ENCODE measurements around the gene PTBP2. TPM values are rescaled to one million over a fixed set of nuclear protein-coding genes. Genes with fewer than 3 reads are reported as not detected.

The PTBP2 gene
- 9.6 and 15.7 TPM in 2 replicates for total RNA-seq (2012; rRNA removed)

- H3K4me1 ChIP-seq (ENCODE audit: control insufficient read depth, insufficient read depth, low read length): peaks cover 16% of the 10 kb centered on the region
- peak within 1 kb of the TSS; percentile 92 for H3K9ac ChIP-seq (ENCODE audit: low read depth, low read length)
- peaks cover 4% of the 10 kb centered on the region for H3K36me3 ChIP-seq (ENCODE audit: insufficient read depth, low read length)
- H3K27me3 ChIP-seq (ENCODE audit: control insufficient read depth, insufficient read depth, low read length): no peaks in the 10 kb centered on the region
- peak within 1 kb of the TSS; percentile 84 for H3K4me2 ChIP-seq (ENCODE audit: low read length)
- H3K9me3 ChIP-seq (replicated peaks; ENCODE audit: low read length): no peaks in the 10 kb centered on the region
- H3K4me3 ChIP-seq (ENCODE audit: low read length): peak within 1 kb of the TSS; percentile 91
Observed at GRCh38 chr1:96721416-96722160, at the start of gene PTBP2. TSS of gene PTBP2 (plus strand) at chr1:96721784. CDS start at chr1:96721865, 81 bp downstream.

- H3K9ac ChIP-seq (ENCODE audit: low read depth, low read length): no peak overlapping the region
- H3K4me3 ChIP-seq (ENCODE audit: low read length): no peak overlapping the region
- H3K9me3 ChIP-seq (replicated peaks; ENCODE audit: low read length): no peaks in the 10 kb centered on the region
- no peaks in the 10 kb centered on the region for H3K36me3 ChIP-seq (ENCODE audit: insufficient read depth, low read length)
- H3K4me2 ChIP-seq (ENCODE audit: low read length): no peak overlapping the region
- H3K4me1 ChIP-seq (ENCODE audit: control insufficient read depth, insufficient read depth, low read length): no peaks in the 10 kb centered on the region
- peaks cover 10% of the 10 kb centered on the region for H3K27me3 ChIP-seq (ENCODE audit: control insufficient read depth, insufficient read depth, low read length)
Observed at GRCh38 chr1:96674915-96675314, 46.7 kb upstream of the PTBP2 start.

GRCh38 chr1:96682056-96682455 lies 39.5 kb upstream of the PTBP2 start:
- no peak overlapping the region for H3K4me3 ChIP-seq (ENCODE audit: low read length)

GRCh38 chr1:96683931-96684330 lies 37.7 kb upstream of the PTBP2 start:
- Histone ChIP-seq H3K4me1 (ENCODE audit: control insufficient read depth, insufficient read depth, low read length) (no peaks in the 10 kb centered on the region), H3K4me3 (ENCODE audit: low read length) (no peak overlapping the region), H3K9ac (ENCODE audit: low read depth, low read length) (no peak overlapping the region), H3K4me2 (ENCODE audit: low read length) (no peak overlapping the region), H3K27me3 (ENCODE audit: control insufficient read depth, insufficient read depth, low read length) (no peaks in the 10 kb centered on the region), H3K36me3 (ENCODE audit: insufficient read depth, low read length) (no peaks in the 10 kb centered on the region), H3K9me3 (replicated peaks; ENCODE audit: low read length) (no peaks in the 10 kb centered on the region)

More at GRCh38 chr1:96682056-96682455, 39.5 kb upstream of the PTBP2 start:
- Histone ChIP-seq H3K36me3 (ENCODE audit: insufficient read depth, low read length) (no peaks in the 10 kb centered on the region), H3K9ac (ENCODE audit: low read depth, low read length) (no peak overlapping the region), H3K9me3 (replicated peaks; ENCODE audit: low read length) (no peaks in the 10 kb centered on the region), H3K27me3 (ENCODE audit: control insufficient read depth, insufficient read depth, low read length) (peaks cover 3% of the 10 kb centered on the region), H3K4me1 (ENCODE audit: control insufficient read depth, insufficient read depth, low read length) (no peaks in the 10 kb centered on the region), H3K4me2 (ENCODE audit: low read length) (no peak overlapping the region)

DNA sequence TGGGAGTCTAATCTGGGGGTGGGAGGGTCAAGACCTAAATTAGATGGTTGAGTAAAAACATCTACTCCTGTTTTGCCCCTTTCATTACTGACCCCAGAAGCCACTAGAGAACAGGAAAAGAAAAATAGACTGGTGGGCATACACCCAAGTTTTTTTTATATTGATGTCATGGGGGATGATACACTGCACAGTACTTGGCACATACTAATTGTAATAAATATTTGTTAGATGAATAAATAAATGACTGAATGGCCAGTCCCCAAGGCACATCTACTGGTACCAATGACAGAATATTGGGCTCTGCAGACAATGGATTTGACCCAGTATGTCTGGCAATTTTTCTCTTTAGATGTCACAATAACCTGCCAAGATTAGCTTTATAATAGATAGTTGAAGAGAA lies 36.8 kb upstream of the PTBP2 start:
- Histone ChIP-seq H3K4me2 (ENCODE audit: low read length) (no peak overlapping the region), H3K9ac (ENCODE audit: low read depth, low read length) (no peak overlapping the region), H3K9me3 (replicated peaks; ENCODE audit: low read length) (no peaks in the 10 kb centered on the region), H3K4me3 (ENCODE audit: low read length) (no peak overlapping the region), H3K27me3 (ENCODE audit: control insufficient read depth, insufficient read depth, low read length) (no peaks in the 10 kb centered on the region), H3K36me3 (ENCODE audit: insufficient read depth, low read length) (no peaks in the 10 kb centered on the region), H3K4me1 (ENCODE audit: control insufficient read depth, insufficient read depth, low read length) (no peaks in the 10 kb centered on the region)

DNA sequence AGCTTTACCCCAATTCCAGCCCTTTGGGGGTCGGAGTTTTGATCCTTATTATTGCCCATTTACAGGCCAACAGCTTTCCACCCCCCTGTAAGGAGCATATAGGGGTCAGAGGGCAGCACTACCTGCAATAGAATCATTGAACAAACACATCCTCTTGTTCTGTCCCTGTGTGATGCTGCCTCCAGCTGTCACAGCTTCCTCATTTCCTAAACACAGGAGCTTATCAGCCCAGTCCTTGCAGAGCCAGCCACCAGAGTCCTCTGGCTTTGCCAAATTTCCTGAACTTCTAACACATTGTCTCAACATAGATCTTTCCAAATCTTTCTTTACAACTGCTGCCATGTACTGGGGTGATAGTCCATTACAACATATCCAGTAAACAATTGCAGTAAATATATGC lies 32.8 kb upstream of the PTBP2 start:
- no peaks in the 10 kb centered on the region for H3K36me3 ChIP-seq (ENCODE audit: insufficient read depth, low read length)
- no peak overlapping the region for H3K9ac ChIP-seq (ENCODE audit: low read depth, low read length)
- H3K4me3 ChIP-seq (ENCODE audit: low read length): no peak overlapping the region
- no peaks in the 10 kb centered on the region for H3K4me1 ChIP-seq (ENCODE audit: control insufficient read depth, insufficient read depth, low read length)
- no peaks in the 10 kb centered on the region for H3K9me3 ChIP-seq (replicated peaks; ENCODE audit: low read length)
- no peak overlapping the region for H3K4me2 ChIP-seq (ENCODE audit: low read length)
- no peaks in the 10 kb centered on the region for H3K27me3 ChIP-seq (ENCODE audit: control insufficient read depth, insufficient read depth, low read length)

GRCh38 chr1:96695954-96696353 lies 25.6 kb upstream of the PTBP2 start:
- Histone ChIP-seq H3K4me3 (ENCODE audit: low read length) (no peak overlapping the region), H3K27me3 (ENCODE audit: control insufficient read depth, insufficient read depth, low read length) (no peaks in the 10 kb centered on the region), H3K4me2 (ENCODE audit: low read length) (no peak overlapping the region), H3K9me3 (replicated peaks; ENCODE audit: low read length) (no peaks in the 10 kb centered on the region), H3K9ac (ENCODE audit: low read depth, low read length) (no peak overlapping the region), H3K36me3 (ENCODE audit: insufficient read depth, low read length) (no peaks in the 10 kb centered on the region), H3K4me1 (ENCODE audit: control insufficient read depth, insufficient read depth, low read length) (no peaks in the 10 kb centered on the region)

DNA sequence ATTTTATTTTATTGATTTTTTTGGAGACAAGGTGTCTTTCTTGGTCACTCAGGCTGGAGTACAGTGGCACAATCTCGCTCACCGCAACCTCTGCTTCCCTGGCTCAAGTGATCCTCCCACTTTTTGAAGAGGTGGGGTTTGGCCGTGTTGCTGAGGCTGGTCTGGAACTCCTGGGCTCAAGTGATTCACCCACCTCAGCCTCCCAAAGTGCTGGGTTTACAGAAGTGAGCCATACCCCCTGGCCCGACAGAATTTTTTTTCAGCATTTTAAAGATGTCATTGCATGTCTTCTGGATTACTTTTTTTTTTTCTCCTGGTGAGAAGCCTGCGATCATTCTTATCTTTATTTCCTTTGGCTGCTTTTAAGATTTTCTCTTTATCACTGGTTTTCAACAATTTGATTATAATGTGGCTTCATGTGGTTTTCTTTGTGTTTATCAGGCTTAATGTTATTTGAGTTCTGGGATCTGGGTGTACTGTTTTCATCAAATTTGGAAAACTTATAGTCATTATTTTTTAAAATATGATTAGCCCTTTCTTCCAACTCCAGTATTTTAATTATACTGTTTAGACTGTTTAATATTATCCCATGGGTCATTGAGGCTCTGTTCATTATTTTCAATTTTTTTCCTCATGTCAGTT lies 23.1 kb upstream of the PTBP2 start:
- Histone ChIP-seq H3K9ac (ENCODE audit: low read depth, low read length) (no peak overlapping the region), H3K36me3 (ENCODE audit: insufficient read depth, low read length) (no peaks in the 10 kb centered on the region), H3K4me1 (ENCODE audit: control insufficient read depth, insufficient read depth, low read length) (no peaks in the 10 kb centered on the region), H3K27me3 (ENCODE audit: control insufficient read depth, insufficient read depth, low read length) (no peaks in the 10 kb centered on the region), H3K4me2 (ENCODE audit: low read length) (no peak overlapping the region), H3K4me3 (ENCODE audit: low read length) (no peak overlapping the region), H3K9me3 (replicated peaks; ENCODE audit: low read length) (no peaks in the 10 kb centered on the region)

- Histone ChIP-seq H3K4me1 (ENCODE audit: control insufficient read depth, insufficient read depth, low read length) (no peaks in the 10 kb centered on the region), H3K9me3 (replicated peaks; ENCODE audit: low read length) (no peaks in the 10 kb centered on the region), H3K27me3 (ENCODE audit: control insufficient read depth, insufficient read depth, low read length) (no peaks in the 10 kb centered on the region), H3K36me3 (ENCODE audit: insufficient read depth, low read length) (no peaks in the 10 kb centered on the region), H3K4me3 (ENCODE audit: low read length) (no peak overlapping the region), H3K9ac (ENCODE audit: low read depth, low read length) (no peak overlapping the region), H3K4me2 (ENCODE audit: low read length) (no peak overlapping the region)
Observed at GRCh38 chr1:96703186-96703585, 18.4 kb upstream of the PTBP2 start.

GRCh38 chr1:96707023-96707422 lies 14.6 kb upstream of the PTBP2 start:
- Histone ChIP-seq H3K4me1 (ENCODE audit: control insufficient read depth, insufficient read depth, low read length) (no peaks in the 10 kb centered on the region), H3K4me3 (ENCODE audit: low read length) (no peak overlapping the region), H3K27me3 (ENCODE audit: control insufficient read depth, insufficient read depth, low read length) (no peaks in the 10 kb centered on the region)

DNA sequence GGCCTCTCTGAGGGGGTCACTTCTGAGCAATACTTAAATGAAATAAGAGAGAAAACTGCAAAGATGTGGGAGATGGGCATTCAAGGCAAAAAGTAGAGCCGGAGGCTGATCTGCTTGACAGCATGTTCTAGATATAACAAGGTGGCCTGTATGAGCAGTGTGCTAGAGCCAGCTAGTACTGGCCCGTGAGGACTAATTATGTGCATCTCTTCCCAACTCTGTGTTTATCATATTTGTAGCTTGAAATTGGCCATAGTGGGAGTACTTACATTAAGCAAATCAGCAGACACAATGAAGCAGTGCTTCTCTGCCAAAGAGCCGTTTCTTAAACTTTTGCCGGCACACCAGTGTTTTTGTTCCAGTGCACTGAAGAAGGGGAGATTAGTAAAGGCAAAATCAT lies 13.1 kb upstream of the PTBP2 start:
- Histone ChIP-seq H3K27me3 (ENCODE audit: control insufficient read depth, insufficient read depth, low read length) (no peaks in the 10 kb centered on the region), H3K9me3 (replicated peaks; ENCODE audit: low read length) (no peaks in the 10 kb centered on the region), H3K36me3 (ENCODE audit: insufficient read depth, low read length) (no peaks in the 10 kb centered on the region), H3K9ac (ENCODE audit: low read depth, low read length) (no peak overlapping the region), H3K4me3 (ENCODE audit: low read length) (no peak overlapping the region), H3K4me2 (ENCODE audit: low read length) (no peak overlapping the region), H3K4me1 (ENCODE audit: control insufficient read depth, insufficient read depth, low read length) (no peaks in the 10 kb centered on the region)

More at GRCh38 chr1:96707023-96707422, 14.6 kb upstream of the PTBP2 start:
- H3K4me2 ChIP-seq (ENCODE audit: low read length): no peak overlapping the region
- no peak overlapping the region for H3K9ac ChIP-seq (ENCODE audit: low read depth, low read length)
- no peaks in the 10 kb centered on the region for H3K9me3 ChIP-seq (replicated peaks; ENCODE audit: low read length)
- no peaks in the 10 kb centered on the region for H3K36me3 ChIP-seq (ENCODE audit: insufficient read depth, low read length)

All from skeletal muscle satellite cell (primary cell).